ENCODE results near the gene SPRY1.

Gene SPRY1

DNA sequence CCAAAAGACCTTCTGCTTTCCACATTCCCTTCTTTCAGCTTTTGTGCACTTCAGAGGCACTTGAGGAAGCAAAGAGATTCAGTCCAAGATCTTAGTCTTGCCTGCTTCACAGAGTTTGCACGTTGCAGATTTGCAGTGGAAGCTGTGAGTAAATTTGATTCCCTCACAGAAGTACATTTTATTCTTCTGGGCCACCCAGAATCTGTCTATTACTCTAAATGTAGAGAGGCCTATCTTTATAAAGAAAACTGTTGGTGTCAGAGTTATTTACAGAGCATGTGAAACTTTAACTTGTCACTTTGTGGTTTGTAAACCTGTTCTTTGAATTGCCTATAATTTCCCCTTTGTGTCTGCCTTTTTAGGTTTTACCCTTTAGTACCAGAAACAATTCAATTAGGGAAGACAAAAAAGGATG lies 15.5 kb downstream of the SPRY1 start:
- DNase-seq = no peak

DNA sequence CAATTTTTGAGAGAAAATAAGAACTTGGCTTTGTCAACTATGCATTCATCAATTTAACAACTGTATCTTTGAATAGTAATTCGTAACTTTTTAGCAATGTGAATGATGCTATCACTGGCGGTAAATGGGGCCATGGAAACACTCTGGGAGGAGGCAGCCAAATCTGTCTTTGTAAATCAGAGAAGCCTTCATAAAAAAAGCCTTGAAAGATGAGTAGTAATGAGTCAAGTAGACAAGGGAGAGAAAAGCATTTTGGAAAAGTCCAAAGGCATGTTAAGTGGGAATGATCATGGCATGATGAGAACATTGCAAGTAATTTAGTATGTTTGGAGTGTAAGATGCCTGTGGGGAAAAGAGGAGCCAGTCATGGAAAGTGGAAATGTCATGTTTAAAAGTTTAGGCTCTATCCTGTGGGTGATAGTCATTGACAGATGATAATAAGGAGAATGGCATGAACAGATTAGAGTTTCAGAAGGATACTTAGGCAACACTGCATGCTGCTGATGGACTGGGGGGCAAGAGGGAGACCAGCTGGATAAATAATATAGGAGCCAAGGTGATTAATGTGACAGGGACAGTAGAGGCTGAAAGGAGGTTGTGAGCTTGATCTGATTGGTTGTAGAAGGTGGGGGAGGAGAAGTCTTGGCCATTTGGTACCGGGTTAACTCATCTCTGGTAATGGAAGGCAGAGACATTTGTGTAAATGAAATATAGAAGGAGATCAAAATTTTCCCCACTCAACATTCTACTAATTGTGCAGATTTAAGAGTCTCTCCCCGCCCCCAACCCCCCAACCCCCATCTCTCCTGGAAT lies 16.3 kb downstream of the SPRY1 start:
- no peak for DNase-seq

DNA sequence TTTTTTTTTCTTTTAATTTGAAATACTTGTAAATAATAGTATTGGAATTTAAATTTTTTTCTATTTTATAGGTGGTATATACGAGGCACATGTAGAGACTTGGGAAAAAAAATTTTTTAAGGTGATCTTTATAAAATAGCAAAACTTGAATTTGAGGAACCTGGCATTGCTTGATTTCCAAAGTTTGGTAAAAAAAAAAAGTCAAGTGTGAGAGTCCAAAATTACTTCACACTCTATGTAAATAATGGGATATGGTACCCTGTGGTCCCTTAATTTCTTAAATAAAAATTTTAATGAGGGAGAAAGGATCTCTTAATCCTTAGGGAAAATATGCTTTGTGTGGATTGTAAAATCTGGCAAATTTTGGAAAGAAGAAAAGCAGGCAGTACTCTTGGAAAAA lies 19.0 kb downstream of the SPRY1 start:
- no peak for DNase-seq

DNA sequence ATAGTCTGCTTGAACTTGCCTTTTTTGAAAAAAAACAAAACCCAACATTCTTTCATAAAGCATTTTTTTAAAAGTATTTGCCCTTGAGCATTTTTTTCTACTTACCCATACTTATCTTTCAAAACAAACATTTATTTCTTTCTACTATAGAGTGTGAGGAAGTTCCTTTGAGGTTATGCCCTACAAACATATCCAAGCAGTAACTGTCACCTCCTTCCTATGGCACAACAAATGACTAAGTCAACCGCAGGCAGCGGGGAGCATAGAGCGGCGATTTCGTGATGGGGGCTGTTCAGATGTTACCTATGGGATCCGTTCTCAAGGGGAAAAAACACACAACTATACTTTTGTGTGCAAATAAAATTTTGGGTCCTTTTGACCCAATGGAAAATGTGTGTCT lies 19.4 kb downstream of the SPRY1 start:
- DNase-seq = no peak

DNA sequence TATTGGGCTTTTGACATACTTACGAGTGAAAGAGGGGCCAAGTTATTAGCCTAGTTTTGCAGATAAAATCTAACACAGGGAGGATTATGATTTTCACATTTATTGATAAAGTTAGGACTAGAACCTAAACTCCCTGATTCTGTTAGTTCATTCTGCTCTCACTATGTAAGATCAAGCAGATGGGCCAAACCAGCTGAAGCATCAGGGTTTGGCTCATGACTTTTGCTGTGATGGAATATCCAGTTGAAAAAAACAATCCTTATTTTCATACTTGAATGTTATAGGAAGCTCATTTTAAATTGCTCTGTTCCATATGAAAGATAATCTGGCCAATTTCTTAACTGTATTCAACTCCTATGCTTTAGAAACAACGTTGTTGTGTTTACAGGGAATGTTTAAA lies 21.2 kb downstream of the SPRY1 start:
- peak in 1 of 2 experiments; percentile 3 for DNase-seq

DNA sequence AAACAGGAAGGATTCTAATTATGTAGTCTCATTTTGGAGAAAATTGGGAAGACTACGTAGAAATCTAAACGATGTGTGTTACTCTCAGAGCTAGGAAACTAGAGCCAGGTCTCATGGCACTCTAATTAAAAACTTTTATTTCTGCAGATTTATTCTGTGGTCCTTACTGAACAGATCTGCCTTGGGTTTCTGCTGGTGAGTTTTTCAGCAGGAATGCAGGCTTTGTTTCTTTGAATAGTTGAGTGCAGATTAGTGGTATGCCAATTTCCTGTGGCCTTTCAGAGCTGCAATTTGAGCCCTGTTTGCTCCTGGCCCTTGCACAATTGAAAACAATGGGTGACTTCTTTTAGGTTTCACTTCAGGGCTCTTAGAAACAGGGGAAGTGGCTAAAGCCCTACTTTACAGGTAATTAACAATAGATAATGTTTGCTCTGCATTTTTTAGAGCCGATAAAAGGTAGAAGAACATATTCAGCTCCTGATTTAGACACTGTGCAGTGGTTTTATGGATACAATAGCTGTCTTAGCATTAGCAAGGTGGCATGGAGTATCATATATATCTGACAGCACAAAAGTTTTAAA lies 21.8 kb downstream of the SPRY1 start:
- DNase-seq = peak; percentile 54 to 83

DNA sequence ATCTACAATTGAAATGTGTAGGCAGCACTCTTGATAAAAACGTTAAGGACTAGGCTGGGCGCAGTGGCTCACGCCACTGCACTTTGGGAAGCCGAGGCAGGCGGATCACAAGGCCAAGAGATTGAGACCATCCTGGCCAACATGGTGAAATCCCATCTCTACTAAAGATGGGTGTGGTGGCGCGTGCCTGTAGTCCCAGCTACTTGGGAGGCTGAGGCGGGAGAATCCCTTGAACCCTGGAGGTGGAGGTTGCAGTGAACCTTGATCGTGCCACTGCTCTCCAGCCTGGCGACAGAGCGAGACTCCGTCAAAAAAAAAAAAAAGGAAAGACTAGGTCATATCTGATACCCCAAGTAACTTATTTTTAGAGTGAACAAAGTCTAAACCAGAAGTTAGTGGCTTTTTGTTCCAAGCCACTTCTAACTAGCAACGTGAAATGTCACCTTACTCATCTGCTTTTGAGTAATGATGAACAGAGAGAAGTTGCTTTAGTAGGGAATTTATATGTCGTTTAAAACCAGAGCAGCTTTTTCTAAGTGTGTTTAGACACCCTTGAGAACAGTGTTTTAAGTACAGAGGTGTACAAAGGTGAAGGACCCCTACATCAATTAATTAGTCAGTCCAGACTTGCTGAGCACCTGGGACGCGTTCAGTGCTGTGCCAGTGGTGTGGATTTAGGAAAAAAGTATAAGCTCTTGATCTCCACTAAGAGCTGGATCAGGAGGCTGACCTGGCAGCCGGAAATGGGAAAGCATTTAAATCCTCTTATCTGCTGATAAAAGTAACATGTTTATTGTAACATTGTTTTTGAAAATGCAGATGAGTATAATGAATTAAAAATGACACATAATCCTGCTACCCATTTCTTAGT lies 23.5 kb downstream of the SPRY1 start:
- DNase-seq = no peak

DNA sequence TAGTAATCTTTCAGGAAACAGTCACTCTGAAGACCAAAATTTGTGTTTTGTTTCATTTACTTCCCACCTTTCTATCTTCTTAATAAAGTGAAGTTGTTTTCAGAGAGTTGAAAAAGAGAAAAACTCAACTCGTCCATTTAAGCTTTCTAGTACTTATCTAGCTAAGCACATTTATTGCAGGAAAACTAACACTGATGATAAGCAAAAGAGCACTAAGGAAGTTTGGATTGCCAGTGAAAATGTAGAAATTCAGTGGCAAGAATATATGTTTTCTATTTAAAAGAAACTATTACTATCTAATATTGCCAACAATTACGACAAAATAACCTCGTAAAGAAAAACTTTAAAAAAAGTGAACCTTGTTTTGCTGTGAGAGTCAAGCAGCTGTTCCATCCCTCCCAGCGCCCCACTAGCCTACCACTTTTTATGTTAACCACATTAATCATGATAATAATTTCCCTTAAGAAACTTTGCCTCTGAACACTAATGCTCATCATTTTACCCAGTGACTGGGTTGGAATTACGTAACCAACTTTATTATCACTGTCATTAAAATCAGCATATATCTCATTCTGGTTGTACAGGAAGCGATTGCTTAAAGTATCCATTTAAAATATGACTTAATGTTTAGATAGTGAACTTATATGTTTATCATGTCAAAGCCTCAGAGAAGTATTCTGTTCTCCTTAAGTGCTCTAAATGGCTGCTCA lies 24.8 kb downstream of the SPRY1 start:
- no peak for DNase-seq

DNA sequence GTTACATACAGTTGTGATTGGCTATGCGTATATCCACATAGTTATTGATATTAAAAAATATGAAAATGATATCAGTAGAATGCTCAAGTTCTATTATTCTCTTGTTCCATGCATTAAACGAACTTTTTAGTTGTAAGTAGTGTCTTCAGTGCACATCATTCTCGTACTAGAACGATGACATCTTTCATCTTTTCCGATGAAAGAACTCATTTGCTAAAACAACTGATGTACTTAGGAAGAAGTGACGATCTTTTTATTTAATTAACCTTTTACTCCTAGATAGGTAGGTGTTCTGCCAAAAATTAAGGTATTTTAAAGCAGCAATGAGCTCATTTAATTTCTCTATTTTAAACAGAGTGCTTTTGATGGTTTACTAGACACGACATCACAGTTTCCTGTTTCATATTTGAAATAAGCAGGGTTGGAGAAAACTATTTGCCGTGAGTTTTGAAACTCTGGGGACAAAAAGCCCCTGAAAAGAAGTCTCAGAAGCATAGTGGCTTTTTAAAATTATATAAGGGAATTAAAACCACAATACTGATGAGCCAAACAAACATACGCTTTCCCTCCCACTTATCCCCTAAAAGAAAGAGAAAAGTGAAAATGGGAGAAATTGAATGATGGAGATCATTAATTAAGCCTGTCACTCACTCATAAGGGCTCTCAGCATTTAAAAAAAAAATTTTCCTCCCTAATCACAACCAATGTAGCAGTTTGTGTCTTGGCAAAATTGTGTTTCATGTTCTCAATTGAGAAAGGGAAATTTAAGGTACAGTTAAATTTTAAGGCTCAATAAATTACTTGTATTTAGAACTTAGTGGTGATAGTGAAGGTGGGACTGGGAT lies 25.6 kb downstream of the SPRY1 start:
- no peak for DNase-seq

DNA sequence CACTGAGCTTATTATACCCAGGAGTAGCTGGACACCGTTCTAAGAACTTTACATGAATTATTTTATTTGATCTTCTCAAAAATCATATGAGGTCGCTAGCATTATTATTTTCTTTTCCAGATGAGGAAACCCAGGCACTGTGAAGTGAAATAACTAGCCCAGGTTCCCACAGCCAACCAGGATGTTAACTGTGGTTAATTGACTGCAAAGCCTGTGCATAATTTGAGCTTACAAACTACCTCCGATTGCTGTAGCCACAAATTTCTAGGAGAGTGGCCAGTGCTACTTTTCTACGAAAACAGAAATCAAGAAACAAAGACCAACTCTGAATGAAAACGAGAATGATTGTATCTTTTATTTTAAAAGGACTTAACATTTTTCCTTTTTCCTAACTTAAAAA lies 27.2 kb downstream of the SPRY1 start:
- no peak for DNase-seq

DNA sequence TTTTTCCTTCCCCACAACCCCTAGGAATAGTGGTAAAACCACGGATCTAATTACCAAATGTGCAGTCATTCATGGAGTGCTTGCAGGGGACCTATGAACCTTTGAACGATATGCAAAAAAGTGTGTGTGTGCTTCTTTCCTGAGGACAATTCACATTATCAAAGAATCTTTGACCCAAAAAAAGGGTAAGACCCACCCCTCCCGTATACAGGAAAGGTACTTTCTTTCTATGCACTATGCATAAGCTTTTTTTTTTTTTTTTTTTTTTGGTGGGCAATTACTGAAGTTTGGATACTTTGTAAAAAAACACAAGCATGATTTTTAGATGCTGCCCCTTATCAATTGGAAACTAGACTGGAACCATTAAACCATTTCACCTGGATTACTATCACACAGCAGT lies 31.4 kb downstream of the SPRY1 start:
- no peak for DNase-seq

DNA sequence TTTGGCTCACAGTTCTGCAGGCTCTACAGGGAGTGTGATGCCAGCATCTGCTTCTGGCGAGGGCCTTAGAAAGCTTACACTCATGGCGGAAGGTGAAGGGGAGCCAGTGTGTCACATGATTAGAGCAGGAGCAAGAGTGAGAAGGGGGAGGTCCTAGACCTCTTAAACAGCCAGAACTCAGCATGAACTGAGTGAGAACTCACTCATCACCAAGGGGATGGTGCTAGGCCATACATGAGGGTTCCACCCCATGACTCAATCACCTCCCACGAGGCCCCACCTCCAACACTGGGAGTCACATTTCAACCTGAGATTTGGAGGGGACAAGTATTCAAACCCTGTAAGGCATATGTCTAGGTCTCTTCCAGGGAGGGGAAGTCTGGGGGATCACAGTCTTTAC lies 33.4 kb downstream of the SPRY1 start:
- DNase-seq = no peak

DNA sequence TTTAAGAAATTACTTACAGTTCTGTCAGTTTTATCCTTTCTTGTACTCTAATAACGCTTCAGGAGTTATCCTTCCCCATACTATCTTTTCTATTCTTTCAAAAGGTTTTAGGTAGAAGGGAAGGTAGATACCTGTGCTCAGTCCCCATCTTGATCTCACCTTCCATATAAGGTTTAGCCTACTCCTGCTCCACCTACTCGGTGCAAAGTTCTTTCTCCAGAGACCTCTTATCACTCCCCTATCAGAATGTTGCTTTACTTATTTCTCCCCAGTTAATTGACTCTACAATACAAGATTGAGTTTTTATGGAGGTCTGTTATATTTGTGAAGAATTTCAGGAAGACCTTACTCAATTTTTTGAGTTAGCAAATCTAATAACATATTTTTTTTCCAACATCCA lies 33.9 kb downstream of the SPRY1 start:
- DNase-seq = no peak

DNA sequence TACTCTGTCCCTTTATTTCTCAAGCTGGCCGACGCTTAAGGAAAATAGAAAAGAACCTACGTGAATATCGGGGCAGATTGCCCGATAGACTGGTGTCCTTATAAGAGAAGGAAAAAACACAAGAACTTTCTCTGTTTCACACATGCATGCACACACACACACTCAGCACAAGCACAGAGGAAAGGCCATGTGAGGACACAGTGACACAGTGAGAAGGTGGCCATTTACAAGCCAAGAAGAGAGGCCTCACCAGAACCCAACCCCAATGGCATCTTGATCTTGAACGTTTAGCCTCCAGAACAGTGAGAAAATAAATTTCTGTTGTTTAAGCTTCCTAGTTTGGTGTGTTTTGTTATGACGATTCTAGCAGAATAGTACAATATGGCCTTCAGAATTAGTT lies 37.0 kb downstream of the SPRY1 start:
- DNase-seq = no peak

DNA sequence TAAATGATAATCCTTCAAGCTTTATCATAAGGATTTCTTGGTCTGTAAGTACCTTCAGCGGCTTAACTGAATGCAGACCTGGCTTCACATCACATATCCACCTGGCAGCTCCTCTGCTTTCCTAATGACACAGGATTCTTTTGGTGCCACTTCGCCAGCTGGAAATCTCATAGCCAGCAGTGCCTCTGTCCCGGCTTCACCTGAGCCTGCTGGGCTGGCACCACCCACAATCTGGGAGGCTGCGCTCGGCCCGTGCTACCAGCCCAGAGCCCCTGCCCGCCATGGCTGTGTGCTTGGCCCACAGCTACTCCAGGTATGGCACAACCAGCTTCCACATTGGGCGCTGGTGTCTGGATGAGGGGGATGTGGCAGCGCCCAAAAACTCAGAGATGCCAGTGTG lies 37.4 kb downstream of the SPRY1 start:
- no peak for DNase-seq

DNA sequence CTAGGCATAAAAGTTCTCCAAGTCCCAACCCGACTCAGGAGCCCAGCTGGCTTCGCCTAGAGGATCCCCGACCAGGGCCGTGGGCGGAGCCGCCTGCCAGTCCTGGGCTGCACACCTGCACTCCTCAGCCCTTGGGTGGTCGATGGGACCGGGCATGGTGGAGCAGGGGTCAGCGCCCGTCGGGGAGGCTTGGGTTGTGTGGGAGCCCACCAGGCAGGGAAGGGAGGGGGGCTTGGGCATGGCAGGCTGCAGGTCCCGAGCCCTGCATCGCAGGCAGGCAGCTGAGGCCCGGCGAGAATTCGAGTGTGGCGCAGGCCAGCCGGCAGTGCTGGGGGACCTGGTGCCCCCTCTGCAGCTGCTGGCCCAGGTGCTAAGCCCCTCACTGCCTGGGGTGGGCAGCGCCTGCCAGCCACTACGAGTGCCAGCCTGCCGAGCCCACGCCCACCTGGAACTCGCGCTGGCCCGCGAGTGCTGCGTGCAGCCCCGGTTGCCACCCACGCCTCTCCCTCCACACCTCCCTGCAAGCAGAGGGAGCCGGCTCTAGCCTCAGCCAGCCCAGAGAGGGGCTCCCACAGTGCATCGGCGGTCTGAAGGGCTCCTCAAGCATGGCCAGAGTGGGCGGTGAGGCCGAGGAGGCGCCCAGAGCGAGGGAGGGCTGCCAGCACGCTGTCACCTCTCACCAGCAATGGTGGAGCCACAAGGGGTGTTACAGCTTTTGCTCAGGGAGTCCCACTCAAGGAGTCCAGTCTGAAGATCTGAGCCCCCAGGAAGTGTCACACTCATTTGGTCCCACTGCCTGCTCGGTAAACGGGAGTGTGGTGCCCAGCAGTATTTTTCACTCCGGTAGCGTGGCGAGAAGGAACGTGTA lies 38.9 kb downstream of the SPRY1 start:
- no peak for DNase-seq

DNA sequence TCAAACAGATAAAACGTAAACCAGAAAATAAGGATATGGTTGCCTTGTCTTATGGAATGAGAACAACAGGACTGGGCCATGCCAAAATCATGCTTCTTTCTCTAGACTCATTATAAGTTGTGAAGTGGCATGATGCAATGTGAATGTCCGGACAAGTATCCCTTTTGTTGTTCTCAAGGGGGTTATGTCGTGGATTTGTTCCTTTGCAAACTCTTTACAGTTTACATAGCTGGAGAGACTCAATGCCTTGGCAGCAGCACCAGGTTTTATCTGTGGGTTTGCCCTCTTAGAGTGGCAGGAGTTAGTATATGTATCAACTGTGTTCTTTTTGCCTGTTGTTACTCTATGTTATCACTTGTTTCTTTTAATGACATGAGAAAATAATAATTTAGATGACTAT lies 41.4 kb downstream of the SPRY1 start:
- no peak for DNase-seq

DNA sequence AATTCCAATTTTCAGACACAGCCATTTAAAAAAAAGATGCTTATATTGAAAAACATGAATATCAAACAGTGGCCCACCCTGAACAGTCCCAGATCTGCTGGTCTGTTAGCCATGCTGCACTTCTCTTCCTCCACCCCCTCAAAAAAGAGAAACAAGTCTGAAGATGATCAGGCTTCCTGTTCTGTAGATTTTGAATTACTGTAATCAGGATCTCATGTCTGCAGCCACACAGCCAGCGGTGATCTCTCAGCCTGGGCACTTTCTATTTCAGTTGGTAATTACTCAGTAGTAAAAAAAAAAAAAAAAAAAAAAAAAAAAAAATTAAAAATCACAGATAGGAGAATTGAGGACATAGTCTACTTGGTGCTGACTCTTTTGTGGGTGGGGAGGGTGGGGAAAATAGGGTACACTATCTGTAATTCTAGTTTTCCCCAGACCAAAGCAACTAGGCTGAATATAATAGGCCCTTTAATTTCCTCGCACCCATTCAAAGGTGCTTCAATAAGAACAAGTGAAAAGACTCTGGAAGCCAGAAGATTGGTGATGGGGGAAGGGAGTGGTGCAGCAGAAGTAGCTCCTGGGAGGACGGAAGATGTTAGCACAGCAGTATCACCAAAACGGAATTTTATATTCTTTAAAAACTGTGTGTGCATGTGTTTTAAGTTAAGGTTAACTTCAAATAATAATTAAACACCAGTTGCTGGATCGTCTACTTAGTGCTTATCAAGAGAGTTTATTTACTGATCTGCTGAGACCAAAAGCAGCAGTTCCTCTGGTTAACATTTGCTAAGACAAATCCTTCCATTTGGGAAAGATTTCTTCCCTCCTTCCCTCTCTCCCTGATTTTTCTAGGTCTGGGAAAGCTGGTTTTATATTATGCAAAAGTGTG lies 47.0 kb downstream of the SPRY1 start:
- no peak for DNase-seq

DNA sequence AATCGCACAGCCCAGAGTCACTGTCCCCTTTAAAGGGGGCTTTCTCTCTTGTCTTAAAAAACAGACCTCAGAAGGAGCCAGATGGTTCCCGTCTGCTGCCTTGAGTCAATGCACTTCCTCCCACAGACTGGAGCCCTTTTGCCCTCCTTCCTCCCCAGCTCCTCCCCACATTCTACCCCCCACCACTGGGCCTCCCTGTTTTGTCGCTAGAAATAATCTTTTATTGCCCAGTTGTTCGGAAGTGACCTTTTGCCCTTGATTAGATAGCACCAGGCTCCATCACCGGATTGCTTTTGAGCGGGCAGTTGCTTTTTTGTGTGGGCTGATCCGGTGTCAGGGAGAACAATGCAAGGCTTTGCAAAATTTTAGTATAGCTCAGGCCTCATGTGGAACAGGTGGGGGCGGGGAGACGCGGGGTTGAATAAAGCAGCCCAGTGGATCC lies 47.7 kb downstream of the SPRY1 start:
- no peak for DNase-seq

DNA sequence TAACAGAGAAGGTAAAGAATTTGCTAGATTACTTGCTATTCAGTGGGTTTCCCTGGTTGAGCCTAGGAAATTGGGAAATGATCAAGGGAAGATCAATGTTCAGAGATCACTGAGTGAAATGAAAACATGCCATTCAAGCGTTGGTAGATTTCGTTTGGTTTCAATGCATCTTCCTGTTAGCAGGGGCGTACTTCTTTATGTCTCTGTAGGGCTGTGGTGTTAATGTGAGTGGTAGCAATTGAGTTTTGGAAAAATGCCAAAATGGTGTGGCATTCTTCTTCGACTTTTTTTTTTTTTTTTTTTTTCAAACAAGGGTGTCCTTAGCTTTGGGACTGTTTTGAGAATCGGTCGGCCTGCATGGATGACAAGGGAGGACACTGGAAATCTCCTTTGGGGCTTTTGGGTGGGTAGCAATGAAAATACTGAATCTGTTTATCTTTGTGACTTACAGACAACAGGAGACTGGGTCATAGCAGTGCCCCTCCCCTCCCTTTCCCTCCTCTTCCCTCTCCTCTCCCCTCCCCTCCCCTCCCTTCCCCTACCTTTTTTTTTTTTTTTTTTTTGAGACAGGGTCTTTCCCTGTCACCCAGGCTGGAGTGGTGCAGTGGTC lies 50.4 kb downstream of the SPRY1 start:
- DNase-seq = no peak
